Epithelial cell of esophagus (primary cell): ENCODE results near the gene OSER1.
"Not testable (repeated sequence)": the region's sequence is repeated elsewhere in the genome, so short reads cannot be mapped to it uniquely, and the experiment has no call there.

Experiments
- DNase-seq: peaks from one replicate; pipeline ENCODE4 v3.0.0; 2010; ENCODE audit warnings: low read depth
- H3K4me3 ChIP-seq: 2 replicates; pipeline ENCODE4 v1.5.1; 2011; ENCODE audit warnings: mild to moderate bottlenecking, low read length, control low read depth
- TF ChIP-seq, protein P1 (sequence below): IDR thresholded peaks from 2 replicates; pipeline ENCODE4 v1.5.1; 2011; ENCODE audit warnings: low read depth, mild to moderate bottlenecking, low read length, control low read depth, inconsistent platforms; ENCODE audit not compliant: insufficient read depth; ENCODE audit errors: missing control alignments

Gene OSER1

DNA sequence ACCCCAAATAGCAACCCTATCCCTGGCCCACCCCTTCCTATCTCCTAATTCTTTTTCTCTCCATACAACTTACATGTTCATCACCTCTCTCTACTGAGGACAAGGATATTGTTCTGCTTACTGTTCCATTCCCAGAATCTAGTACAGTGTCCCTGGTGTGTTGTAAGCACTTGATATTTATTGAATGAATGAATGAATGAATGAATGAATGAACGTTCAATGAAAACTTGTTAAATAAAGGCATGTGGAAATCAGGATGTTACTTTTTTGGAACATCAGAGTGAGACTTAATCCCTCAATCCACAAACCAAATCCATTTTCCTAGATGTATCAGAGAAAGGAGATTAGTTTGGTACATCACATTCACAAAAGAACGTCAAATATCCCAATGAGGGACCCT, 16.8 kb downstream of the OSER1 start:
- no peak overlapping the region for H3K4me3 ChIP-seq
- TF ChIP-seq, protein P1, sequence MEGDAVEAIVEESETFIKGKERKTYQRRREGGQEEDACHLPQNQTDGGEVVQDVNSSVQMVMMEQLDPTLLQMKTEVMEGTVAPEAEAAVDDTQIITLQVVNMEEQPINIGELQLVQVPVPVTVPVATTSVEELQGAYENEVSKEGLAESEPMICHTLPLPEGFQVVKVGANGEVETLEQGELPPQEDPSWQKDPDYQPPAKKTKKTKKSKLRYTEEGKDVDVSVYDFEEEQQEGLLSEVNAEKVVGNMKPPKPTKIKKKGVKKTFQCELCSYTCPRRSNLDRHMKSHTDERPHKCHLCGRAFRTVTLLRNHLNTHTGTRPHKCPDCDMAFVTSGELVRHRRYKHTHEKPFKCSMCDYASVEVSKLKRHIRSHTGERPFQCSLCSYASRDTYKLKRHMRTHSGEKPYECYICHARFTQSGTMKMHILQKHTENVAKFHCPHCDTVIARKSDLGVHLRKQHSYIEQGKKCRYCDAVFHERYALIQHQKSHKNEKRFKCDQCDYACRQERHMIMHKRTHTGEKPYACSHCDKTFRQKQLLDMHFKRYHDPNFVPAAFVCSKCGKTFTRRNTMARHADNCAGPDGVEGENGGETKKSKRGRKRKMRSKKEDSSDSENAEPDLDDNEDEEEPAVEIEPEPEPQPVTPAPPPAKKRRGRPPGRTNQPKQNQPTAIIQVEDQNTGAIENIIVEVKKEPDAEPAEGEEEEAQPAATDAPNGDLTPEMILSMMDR = no peak
- no peak for DNase-seq

GRCh38 chr20:44191640-44192039, 18.9 kb downstream of the OSER1 start:
- not testable (repeated sequence) for H3K4me3 ChIP-seq, DNase-seq

DNA sequence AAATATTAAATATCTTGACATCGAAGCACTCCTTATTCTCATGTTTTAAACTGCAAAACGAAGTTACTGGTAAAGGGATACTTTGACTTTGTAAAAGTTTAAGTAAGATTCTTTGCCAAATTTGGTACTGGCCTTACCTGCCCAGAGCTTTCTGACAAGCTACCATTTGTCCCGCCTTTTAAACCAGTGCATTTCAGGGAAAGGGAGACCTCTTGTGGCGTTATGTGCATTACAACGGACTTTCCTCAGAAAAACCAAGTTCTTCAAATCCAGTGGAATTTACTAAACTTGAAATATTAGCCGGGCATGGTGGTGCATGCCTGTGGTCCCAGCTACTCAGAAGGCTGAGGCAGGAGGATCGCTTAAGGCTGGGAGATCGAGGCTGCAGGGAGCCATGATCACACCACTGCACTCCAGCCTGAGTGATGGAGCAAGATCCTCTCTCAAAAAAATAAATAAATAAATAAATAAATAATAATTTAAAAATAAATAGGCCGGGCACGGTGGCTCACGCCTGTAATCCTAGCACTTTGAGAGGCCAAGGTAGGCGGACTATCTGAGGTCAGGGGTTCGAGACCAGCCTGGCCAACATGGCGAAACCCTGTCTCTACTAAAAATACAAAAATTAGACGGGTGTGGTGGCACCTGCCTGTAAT, 20.2 kb downstream of the OSER1 start:
- H3K4me3 ChIP-seq = not testable (repeated sequence)
- peak; percentile 82 for DNase-seq
- TF ChIP-seq, protein P1 = peak; percentile 88

DNA sequence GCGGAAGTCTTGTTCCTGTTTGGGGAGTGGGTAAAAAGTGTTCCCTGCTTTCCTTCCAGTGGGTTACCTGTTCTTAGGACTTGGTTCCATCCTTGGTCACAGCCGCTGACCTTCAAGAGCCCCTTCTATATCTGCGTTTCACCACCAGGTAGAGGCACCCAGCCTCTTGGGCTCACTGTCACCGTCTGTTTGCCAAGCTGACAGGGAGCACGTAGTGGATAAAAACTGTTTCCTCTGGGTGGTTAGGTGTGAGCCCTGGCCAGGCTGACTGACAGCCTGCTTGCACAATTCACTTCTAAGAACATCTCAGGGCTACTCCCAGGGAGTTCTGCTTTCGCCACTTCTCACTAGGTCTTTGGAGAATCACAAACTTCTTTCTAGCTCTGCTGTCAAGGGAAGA, 21.8 kb downstream of the OSER1 start:
- H3K4me3 ChIP-seq = no peak overlapping the region
- peak; percentile 71 for DNase-seq
- TF ChIP-seq, protein P1 = no peak

GRCh38 chr20:44187772-44188709, 22.5 kb downstream of the OSER1 start:
- TF ChIP-seq, protein P1 = no peak
- H3K4me3 ChIP-seq = peak overlapping the region; percentile 35
- no peak for DNase-seq

DNA sequence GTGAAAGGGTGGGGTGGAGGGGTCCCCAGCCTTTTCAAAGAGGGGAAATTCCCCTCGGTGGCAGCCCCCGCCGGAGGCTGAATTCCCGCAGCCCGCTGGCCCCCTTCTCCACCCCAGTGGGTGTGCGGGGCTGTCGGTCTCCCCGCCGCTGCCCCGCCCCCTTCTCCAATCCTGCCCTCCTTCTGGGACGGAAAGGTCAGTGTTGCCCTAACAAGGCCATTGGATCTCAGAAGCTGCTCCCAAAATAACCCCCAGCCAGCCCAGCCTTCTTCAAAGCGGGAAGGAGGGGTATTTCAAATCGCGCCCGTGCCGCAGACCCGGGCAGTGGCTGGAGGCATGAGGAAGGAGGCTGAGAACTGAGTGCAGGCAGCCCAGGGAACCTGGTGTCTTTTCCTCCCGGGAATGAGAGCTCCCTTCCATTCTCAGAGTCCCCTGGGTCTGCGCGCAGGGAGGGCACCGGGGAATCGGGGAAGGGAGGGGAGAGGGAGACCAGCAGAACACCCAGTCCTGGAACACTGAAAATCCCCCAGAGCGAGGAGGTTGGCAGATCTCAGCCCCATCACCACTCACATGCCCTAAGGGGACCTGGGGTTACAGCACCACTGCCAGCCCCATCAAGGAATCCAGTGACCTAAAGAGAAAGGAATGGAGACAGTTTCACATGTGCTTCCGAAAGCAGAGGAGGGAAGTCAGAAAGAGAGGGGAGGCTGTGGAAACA, 23.4 kb downstream of the OSER1 start, which contains the start of gene JPH2:
Gene JPH2 (minus strand): TSS at position 135 of the 718 bp plus-strand sequence. CDS start 483 bp downstream, outside the sequence.
- peak within 1 kb of the TSS; percentile 35 for H3K4me3 ChIP-seq
- DNase-seq = peak; percentile 89
- TF ChIP-seq, protein P1 = no peak

GRCh38 chr20:44186674-44187053, 23.9 kb downstream of the OSER1 start:
- peak overlapping the region; percentile 35 for H3K4me3 ChIP-seq
- TF ChIP-seq, protein P1 = no peak
- DNase-seq = no peak
